NCI-H524 treated with DMSO at 0.1 percent for 48 hours (cell line): ENCODE measurements around the gene OR6B1.

Experiments used
- DNase-seq: peaks from one replicate; lab custom pipeline; 2025; lab: John Stamatoyannopoulos, UW

OR6B1 gene

GRCh38 chr7:144000020-144000419, at the start of gene OR6B1:
Gene OR6B1 (plus strand): TSS chr7:144000320. CDS start chr7:144003997, 3,677 bp downstream.
- DNase-seq: no peak

GRCh38 chr7:143953421-143953820, 46.7 kb upstream of the OR6B1 start:
- DNase-seq: no peak

- DNase-seq: no peak
Observed at GRCh38 chr7:143954135-143954534, 46.0 kb upstream of the OR6B1 start.

- no peak for DNase-seq
Observed at GRCh38 chr7:143954544-143954943, 45.6 kb upstream of the OR6B1 start, which contains the start of gene OR2F1. Gene OR2F1 (plus strand): TSS chr7:143954844. CDS start chr7:143959971, 5,127 bp downstream.

GRCh38 chr7:143958781-143959180, 41.3 kb upstream of the OR6B1 start:
- DNase-seq: no peak

GRCh38 chr7:143960813-143961610, 39.1 kb upstream of the OR6B1 start:
- DNase-seq: no peak

GRCh38 chr7:143965280-143965679, 34.8 kb upstream of the OR6B1 start:
- DNase-seq: no peak

- DNase-seq: no peak
Observed at GRCh38 chr7:143967398-143967797, 32.7 kb upstream of the OR6B1 start.

- no peak for DNase-seq
Observed at GRCh38 chr7:143973870-143974416, 26.2 kb upstream of the OR6B1 start.

- DNase-seq: no peak
Observed at GRCh38 chr7:143974459-143974858, 25.7 kb upstream of the OR6B1 start.

GRCh38 chr7:143975617-143976016, 24.5 kb upstream of the OR6B1 start:
- DNase-seq: no peak

- DNase-seq: no peak
Observed at GRCh38 chr7:143978585-143978984, 21.5 kb upstream of the OR6B1 start.

- DNase-seq: no peak
Observed at GRCh38 chr7:143979359-143979758, 20.8 kb upstream of the OR6B1 start.

- DNase-seq: no peak
Observed at GRCh38 chr7:143979998-143980397, 20.1 kb upstream of the OR6B1 start.

- no peak for DNase-seq
Observed at GRCh38 chr7:143980746-143981510, 19.2 kb upstream of the OR6B1 start.

- DNase-seq: no peak
Observed at GRCh38 chr7:143983960-143984359, 16.2 kb upstream of the OR6B1 start.

- DNase-seq: no peak
Observed at GRCh38 chr7:143987513-143987912, 12.6 kb upstream of the OR6B1 start.

GRCh38 chr7:143988976-143989745, 11.0 kb upstream of the OR6B1 start:
- no peak for DNase-seq

GRCh38 chr7:143992670-143993069, 7.5 kb upstream of the OR6B1 start:
- DNase-seq: no peak

GRCh38 chr7:143993924-143994323, 6.2 kb upstream of the OR6B1 start:
- no peak for DNase-seq

GRCh38 chr7:144001543-144001942, 1.4 kb downstream of the OR6B1 start:
- DNase-seq: no peak

- no peak for DNase-seq
Observed at GRCh38 chr7:144004703-144005102, 4.6 kb downstream of the OR6B1 start.
